ENCODE results near the gene ZSWIM3.

Gene ZSWIM3

GRCh38 chr20:45888681-45889080, 31.3 kb downstream of the ZSWIM3 start:
- no peak overlapping the region for H3K4me3 ChIP-seq (ENCODE audit: low read depth, low read length)
- ChIA-PET POLR2A (interaction anchor here (2.8 kb wide), 1 partner anchor 7 kb away, joined by 21 read pairs; the partner anchor contains the start of gene ZSWIM1), CTCF (interaction anchor here (1.3 to 5.3 kb wide), 6 partner anchors 11 to 90 kb away, joined by 3 to 43 read pairs (median 16); no protein-coding TSS in a partner anchor)
- TF ChIP-seq CTCF (IDR thresholded peaks at IDR 0.05; ENCODE audit: insufficient read depth, low read length, missing control alignments), result no peak
- no peak for DNase-seq (ENCODE audit: low read depth, low spot score)

- ChIA-PET POLR2A (interaction anchor here (0.7 to 2.8 kb wide), 5 partner anchors 9 to 553 kb away, joined by 3 to 21 read pairs (median 4); partner anchors contain the start of genes PCIF1 and ZSWIM1), CTCF (interaction anchor here (0.6 to 5.3 kb wide), 31 partner anchors 9 to 97 kb away, joined by 3 to 50 read pairs (median 5); partner anchors contain the start of genes ACOT8, PCIF1, ZSWIM1 and ZSWIM3)
- peak; percentile 91 for TF ChIP-seq CTCF (IDR thresholded peaks at IDR 0.05; ENCODE audit: insufficient read depth, low read length, missing control alignments)
- DNase-seq (ENCODE audit: low read depth, low spot score), result no peak
- peak overlapping the region; percentile 80 for H3K4me3 ChIP-seq (ENCODE audit: low read depth, low read length)
Observed at GRCh38 chr20:45890077-45890984, 32.9 kb downstream of the ZSWIM3 start.

DNA sequence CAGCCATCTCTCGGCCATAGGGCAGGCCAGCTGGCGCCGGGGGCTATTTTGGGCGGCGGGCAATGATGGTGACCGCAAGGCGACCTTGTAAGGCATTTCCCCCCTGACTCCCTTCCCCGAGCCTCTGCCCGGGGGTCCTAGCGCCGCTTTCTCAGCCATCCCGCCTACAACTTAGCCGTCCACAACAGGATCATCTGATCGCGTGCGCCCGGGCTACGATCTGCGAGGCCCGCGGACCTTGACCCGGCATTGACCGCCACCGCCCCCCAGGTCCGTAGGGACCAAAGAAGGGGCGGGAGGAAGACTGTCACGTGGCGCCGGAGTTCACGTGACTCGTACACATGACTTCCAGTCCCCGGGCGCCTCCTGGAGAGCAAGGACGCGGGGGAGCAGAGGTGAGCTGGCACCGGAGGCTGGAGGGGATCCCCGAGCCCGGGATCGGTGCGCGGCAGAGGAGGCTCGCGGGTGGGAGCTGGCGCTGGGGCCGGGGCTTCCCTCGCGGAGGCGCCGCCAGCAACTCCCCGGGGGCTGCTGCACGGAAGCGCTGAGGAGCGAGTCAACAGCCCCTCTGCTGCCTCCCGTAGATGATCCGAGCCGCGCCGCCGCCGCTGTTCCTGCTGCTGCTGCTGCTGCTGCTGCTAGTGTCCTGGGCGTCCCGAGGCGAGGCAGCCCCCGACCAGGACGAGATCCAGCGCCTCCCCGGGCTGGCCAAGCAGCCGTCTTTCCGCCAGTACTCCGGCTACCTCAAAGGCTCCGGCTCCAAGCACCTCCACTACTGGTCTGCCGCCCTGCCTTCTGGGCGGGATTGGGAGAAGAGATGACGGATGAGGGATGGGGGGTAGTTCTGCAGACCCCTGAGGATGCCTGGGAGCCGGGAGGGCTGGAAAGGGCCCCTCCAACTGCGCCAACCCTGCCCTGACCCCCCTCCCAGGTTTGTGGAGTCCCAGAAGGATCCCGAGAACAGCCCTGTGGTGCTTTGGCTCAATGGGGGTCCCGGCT, 33.9 kb downstream of the ZSWIM3 start, which contains the start of the genes CTSA and NEURL2:
TSS of gene CTSA (plus strand) at position 351 of the 999 bp plus-strand sequence. CDS start at position 585, 234 bp downstream.
TSS of gene NEURL2 (minus strand) at position 224 of the 999 bp plus-strand sequence. CDS start at position 7, 217 bp downstream.
- peak; percentile 12 for TF ChIP-seq CTCF (IDR thresholded peaks at IDR 0.05; ENCODE audit: insufficient read depth, low read length, missing control alignments)
- DNase-seq (ENCODE audit: low read depth, low spot score), result peak; percentile 54
- CTCF ChIA-PET, result interaction anchor here (1.0 to 5.3 kb wide), 15 partner anchors 8 to 96 kb away, joined by 3 to 50 read pairs (median 10); partner anchors contain the start of gene ZSWIM1

DNA sequence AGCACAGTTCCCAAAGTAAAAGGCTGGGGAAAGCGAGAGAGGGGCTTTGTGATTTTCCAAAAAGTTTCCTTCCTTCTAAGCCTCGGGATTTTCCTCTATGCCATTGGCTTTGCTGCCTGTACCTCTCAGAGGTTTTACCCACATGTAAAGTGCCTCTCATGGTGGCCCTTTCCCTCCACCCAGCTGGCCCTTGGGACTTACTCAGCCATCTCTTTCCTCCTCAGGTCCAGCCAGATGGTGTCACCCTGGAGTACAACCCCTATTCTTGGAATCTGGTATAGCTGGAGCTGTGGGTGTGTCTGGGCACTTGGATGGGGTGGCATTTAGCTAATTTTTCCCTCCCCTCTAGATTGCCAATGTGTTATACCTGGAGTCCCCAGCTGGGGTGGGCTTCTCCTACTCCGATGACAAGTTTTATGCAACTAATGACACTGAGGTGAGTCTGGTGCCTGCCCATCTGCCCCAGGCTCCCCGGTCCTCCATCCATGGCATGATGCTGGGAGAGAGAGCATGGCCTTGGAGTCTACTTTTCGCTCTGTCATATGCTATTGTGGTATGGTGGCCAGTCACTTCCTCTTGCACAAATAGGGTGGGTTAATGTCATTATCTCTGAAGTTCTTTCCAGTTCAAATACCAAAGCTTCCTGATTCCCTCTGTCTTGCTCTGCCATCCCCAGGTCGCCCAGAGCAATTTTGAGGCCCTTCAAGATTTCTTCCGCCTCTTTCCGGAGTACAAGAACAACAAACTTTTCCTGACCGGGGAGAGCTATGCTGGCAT, 34.8 kb downstream of the ZSWIM3 start:
- peak; percentile 27 for TF ChIP-seq CTCF (IDR thresholded peaks at IDR 0.05; ENCODE audit: insufficient read depth, low read length, missing control alignments)
- DNase-seq (ENCODE audit: low read depth, low spot score), result no peak
- POLR2A ChIA-PET, result interaction anchor here (0.6 to 1.6 kb wide), 4 partner anchors 8 to 41 kb away, joined by 3 to 8 read pairs (median 3); no protein-coding TSS in a partner anchor
- CTCF ChIA-PET, result interaction anchor here (0.6 to 5.3 kb wide), 11 partner anchors 7 to 93 kb away, joined by 3 to 50 read pairs (median 6); partner anchors contain the start of gene ZSWIM1
- peak overlapping the region; percentile 80 for H3K4me3 ChIP-seq (ENCODE audit: low read depth, low read length)

More for the DNA sequence above, 33.9 kb downstream of the ZSWIM3 start, which contains the start of the genes CTSA and NEURL2:
- peak within 1 kb of the TSS; percentile 80 for H3K4me3 ChIP-seq (ENCODE audit: low read depth, low read length)
- POLR2A ChIA-PET, result interaction anchor here (0.6 to 2.8 kb wide), 8 partner anchors 9 to 80 kb away, joined by 3 to 21 read pairs (median 4); partner anchors contain the start of genes PCIF1 and ZSWIM1

Data from AG04449 (cell line).